SK-N-MC (cell line): Measurements from ENCODE around the gene COPS6.

Experiments used
- EZH2 ChIP-seq: fragments of 200-600 bp; sonication (generic); IDR thresholded peaks from one replicate; pipeline ENCODE4 v1.6.1; 2017; ENCODE audit warnings: antibody characterized with exemption
- POLR2AphosphoS5 ChIP-seq: IDR thresholded peaks from 2 replicates; pipeline ENCODE4 v1.6.1; 2012; ENCODE audit warnings: mild to moderate bottlenecking, low read depth, low read length, borderline replicate concordance

DNA sequence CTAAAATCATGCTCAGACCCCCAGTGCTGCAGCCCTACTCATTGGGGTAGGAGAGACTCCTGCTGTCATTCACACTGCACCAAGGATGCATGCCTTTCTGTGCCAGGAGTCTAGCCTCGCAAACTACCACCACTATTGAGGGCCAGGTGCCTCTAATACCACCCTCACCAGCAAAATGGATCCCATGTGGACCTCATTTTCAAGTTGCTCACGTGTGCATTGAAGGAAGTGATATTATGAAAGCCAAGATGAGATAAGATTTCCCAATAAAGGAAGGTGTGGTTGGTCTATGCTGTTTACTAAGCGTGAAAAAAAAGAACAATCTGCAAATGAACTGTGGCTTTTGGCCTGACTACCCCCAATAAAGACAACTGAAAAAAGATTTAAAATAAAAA, 52.8 kb downstream of the COPS6 start:
- TF ChIP-seq EZH2 (no peak), POLR2AphosphoS5 (no peak)
